Endothelial cell of umbilical vein (primary cell): ENCODE data around the gene CD109. TPM values are rescaled to one million over a fixed set of nuclear protein-coding genes. Genes with fewer than 3 reads are reported as not detected.
A peak's percentile ranks its signal among the peaks of the same experiment; 100 is the strongest.

Source experiments
- BruUV-seq: library from RNA; stranded (reverse); fragments of 400-500 nt; replicated peaks from 2 replicates; lab custom pipeline; 2021; lab: Mats Ljungman, UMichigan
- CTCF ChIA-PET: fragments of 300-600, 350-600 bp; sonication (Branson Sonifier 250); formaldehyde crosslinking; loops from one replicate; lab custom pipeline; 2021; ENCODE audit warnings: antibody characterized with exemption, inconsistent platforms; lab: Charles Lee
- POLR2A ChIA-PET: fragments of 300-600, 350-600 bp; sonication (Branson Sonifier 250); formaldehyde crosslinking; loops from one replicate; lab custom pipeline; 2021; ENCODE audit warnings: antibody characterized with exemption, inconsistent platforms; lab: Charles Lee
- DNase-seq: peaks from one replicate; pipeline ENCODE4 v3.0.0-alpha.2; 2011; ENCODE audit warnings: low read depth, low spot score
- FAIRE-seq: peaks from 2 replicates; lab custom pipeline; 2011; peaks lifted over from hg19 to GRCh38; lab: Jason Lieb, UNC
- H2AFZ ChIP-seq: 2 replicates; pipeline ENCODE4 v1.6.0; 2012; ENCODE audit warnings: low read depth, low read length, control low read depth, inconsistent platforms
- H3K27ac ChIP-seq: 2 replicates; pipeline ENCODE4 v1.5.1; 2011; ENCODE audit warnings: low read depth, mild to moderate bottlenecking, control low read depth, low read length, moderate library complexity; ENCODE audit not compliant: insufficient read depth
- H3K27me3 ChIP-seq, 2 experiments: 2 replicates each; pipeline versions ENCODE4 v1.6.0 to v1.6.1; 2011; ENCODE audit warnings: low read length in 2 of 2, mixed read lengths in 1 of 2; ENCODE audit not compliant: control insufficient read depth in 2 of 2, insufficient read depth in 2 of 2
- H3K36me3 ChIP-seq, 2 experiments: 2 replicates in 1 of 2; 3 replicates in 1 of 2; pipeline ENCODE4 v1.5.1; 2011; ENCODE audit warnings: low read length in 2 of 2, mild to moderate bottlenecking in 1 of 2, moderate library complexity in 1 of 2; ENCODE audit not compliant: control insufficient read depth in 2 of 2, insufficient read depth in 2 of 2; ENCODE audit errors: extremely low read depth in 1 of 2
- H3K4me1 ChIP-seq: 3 replicates; pipeline ENCODE4 v1.5.1; 2011; ENCODE audit warnings: mild to moderate bottlenecking, low read length; ENCODE audit not compliant: control insufficient read depth, insufficient read depth; ENCODE audit errors: extremely low read depth
- H3K4me2 ChIP-seq: 2 replicates; pipeline ENCODE4 v1.6.1; 2011; ENCODE audit warnings: low read length, control low read depth, mixed read lengths; ENCODE audit not compliant: insufficient read depth
- H3K4me3 ChIP-seq, 3 experiments: fragments of 200-600 bp in 1 of 3; sonication (generic), shearing (Covaris generic) in 1 of 3; replicated peaks in 1 of 3; 2 replicates each; pipeline ENCODE4 v1.5.1; 2011 to 2016; ENCODE audit warnings: control low read depth in 3 of 3, low read length in 3 of 3, mild to moderate bottlenecking in 2 of 3, inconsistent platforms in 1 of 3, low read depth in 1 of 3, moderate library complexity in 1 of 3; ENCODE audit not compliant: insufficient read depth in 1 of 3
- H3K79me2 ChIP-seq: 2 replicates; pipeline ENCODE4 v1.6.0; 2012; ENCODE audit warnings: low read length, inconsistent platforms; ENCODE audit not compliant: control insufficient read depth, insufficient read depth
- H3K9ac ChIP-seq: replicated peaks from 2 replicates; pipeline ENCODE3; 2011; ENCODE audit warnings: low read length, control low read depth; ENCODE audit not compliant: insufficient read depth; ENCODE audit errors: extremely low read depth
- H3K9me1 ChIP-seq: replicated peaks from 3 replicates; pipeline ENCODE4 v1.6.0; 2011; ENCODE audit warnings: mild to moderate bottlenecking, low read length; ENCODE audit not compliant: control insufficient read depth, insufficient read depth; ENCODE audit errors: extremely low read depth
- H3K9me3 ChIP-seq: replicated peaks from 2 replicates; pipeline ENCODE4 v1.5.1; 2012; ENCODE audit warnings: low read length, inconsistent platforms; ENCODE audit not compliant: control insufficient read depth, insufficient read depth
- H4K20me1 ChIP-seq: replicated peaks from 2 replicates; pipeline ENCODE3; 2011; ENCODE audit warnings: mild to moderate bottlenecking, low read length; ENCODE audit not compliant: control insufficient read depth, insufficient read depth; ENCODE audit errors: extremely low read depth
- EZH2 ChIP-seq: IDR thresholded peaks from 2 replicates; pipeline ENCODE4 v1.6.1; 2012; ENCODE audit warnings: borderline replicate concordance, low read depth, mild to moderate bottlenecking, moderate library complexity, low read length, inconsistent platforms; ENCODE audit not compliant: severe bottlenecking
- FOS ChIP-seq: IDR thresholded peaks from 2 replicates; pipeline ENCODE4 v1.6.1; 2011; ENCODE audit warnings: mild to moderate bottlenecking, low read length, moderate library complexity, borderline replicate concordance; ENCODE audit not compliant: insufficient read depth
- GATA2 ChIP-seq: IDR thresholded peaks from 2 replicates; pipeline ENCODE4 v1.7.0; 2011; ENCODE audit warnings: low read depth, mild to moderate bottlenecking, moderate library complexity, mixed read lengths, low read length; ENCODE audit not compliant: insufficient read length, insufficient read depth
- JUN ChIP-seq: IDR thresholded peaks from 2 replicates; pipeline ENCODE4 v1.6.1; 2011; ENCODE audit warnings: borderline replicate concordance, low read depth; ENCODE audit not compliant: insufficient read length, insufficient read depth
- MYC ChIP-seq: IDR thresholded peaks from one replicate; pipeline ENCODE4 v1.6.1; 2011; ENCODE audit warnings: mild to moderate bottlenecking, low read depth, low read length
- POLR2A ChIP-seq: IDR thresholded peaks from 2 replicates; pipeline ENCODE4 v1.6.1; 2012; ENCODE audit warnings: low read depth, mild to moderate bottlenecking, control low read depth, low read length
- POLR2AphosphoS5 ChIP-seq: IDR thresholded peaks from 2 replicates; pipeline ENCODE4 v1.6.1; 2012; ENCODE audit warnings: low read depth, mild to moderate bottlenecking, control low read depth, low read length, moderate library complexity; ENCODE audit not compliant: insufficient read depth
- dilution Hi-C: fragments of 300-500 bp; cut with MboI; formaldehyde crosslinking; loops from one replicate; pipeline ENCODE4 v1.15.0; 2019; ENCODE audit warnings: low sequenced_read_pairs; ENCODE audit not compliant: extremely low pct_ligation_motif_present
- intact Hi-C: fragments of 100-400 bp; cut with micrococcal nuclease; formaldehyde crosslinking; loops from one replicate; pipeline ENCODE4 v1.10.0; 2022
- polyA plus RNA-seq, 4 experiments: library from polyadenylated mRNA; depleted of rRNA in 3 of 4; stranded (reverse) in 3 of 4; unstranded in 1 of 4; fragments of >200 nt; gene quantifications; 2 replicates each; pipeline versions ENCODE4 v1.2.1 to v1.2.3, GENCODE V29; 2011 to 2012; ENCODE audit warnings: missing spikeins in 1 of 4
- total RNA-seq: library from RNA; stranded (reverse); gene quantifications from 2 replicates; pipeline ENCODE4 v1.2.3, GENCODE V29; 2021
- TF ChIP-seq, protein P1 (sequence below), 2 donors: IDR thresholded peaks; 1 replicate in 1 of 2; 2 replicates in 1 of 2; pipeline ENCODE4 v1.5.1; 2011; ENCODE audit warnings: low read length in 2 of 2, mild to moderate bottlenecking in 2 of 2, moderate library complexity in 2 of 2, control low read depth in 1 of 2, inconsistent platforms in 1 of 2, low read depth in 1 of 2; ENCODE audit not compliant: insufficient read depth in 1 of 2; ENCODE audit errors: extremely low read depth in 1 of 2
- TF ChIP-seq, protein P2 (sequence below): IDR thresholded peaks from 2 replicates; pipeline ENCODE4 v1.6.1; 2011; ENCODE audit not compliant: insufficient read depth, insufficient read length

CD109 gene
- total and polyA plus RNA-seq, 2 donors (not counting 3 experiments of a cell fraction or from before 2014, with no cell fraction given), result 33.9 to 107 TPM

DNA sequence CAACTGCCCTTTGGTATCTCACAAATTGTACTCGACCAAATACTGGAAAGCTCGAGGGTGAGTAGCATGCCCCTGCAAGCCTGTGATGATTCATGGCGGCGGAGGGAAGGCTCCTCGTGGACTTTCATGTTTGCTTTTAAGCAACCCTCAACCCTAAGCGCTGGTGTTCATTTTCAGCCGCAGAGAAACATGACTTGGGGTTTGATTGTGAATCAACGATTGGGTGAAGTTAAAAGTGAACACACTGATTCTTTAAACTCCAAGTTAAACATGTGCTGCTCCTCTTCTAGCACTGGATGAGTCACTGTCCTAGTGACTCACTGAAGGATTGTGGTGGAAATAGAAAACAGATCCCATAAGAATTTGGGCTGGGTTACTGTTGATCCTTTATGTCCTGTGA is 8.3 kb downstream of the CD109 start:
- FAIRE-seq (peak; percentile 59), DNase-seq (peak; percentile 66)
- Histone ChIP-seq H3K9ac (no peak overlapping the region), H3K9me1 (no peaks in the 10 kb centered on the region), H3K36me3 (peaks cover 3 to 12% of the 10 kb centered on the region in 2 experiments), H2AFZ (peak overlapping the region; percentile 36), H4K20me1 (no peaks in the 10 kb centered on the region), H3K79me2 (peaks cover 12% of the 10 kb centered on the region), H3K4me1 (peaks cover 24% of the 10 kb centered on the region), H3K4me3 (no peak overlapping the region), H3K9me3 (no peaks in the 10 kb centered on the region), H3K27me3 (no peaks in the 10 kb centered on the region), H3K4me2 (peak overlapping the region; percentile 25), H3K27ac (peak overlapping the region; percentile 15)
- POLR2A ChIA-PET, result no interaction called here
- dilution Hi-C loops, result no loop called here
- CTCF ChIA-PET, result interaction anchor here (1.3 to 2.6 kb wide), 3 partner anchors 10 to 34 kb away, joined by 3 to 12 read pairs (median 5); no protein-coding TSS in a partner anchor
- intact Hi-C loops, result no loop called here
- TF ChIP-seq GATA2, result no peak
- peak; percentile 87 for TF ChIP-seq JUN
- no peak for TF ChIP-seq MYC
- peak; percentile 96 for TF ChIP-seq FOS
- no TSS peak for BruUV-seq

DNA sequence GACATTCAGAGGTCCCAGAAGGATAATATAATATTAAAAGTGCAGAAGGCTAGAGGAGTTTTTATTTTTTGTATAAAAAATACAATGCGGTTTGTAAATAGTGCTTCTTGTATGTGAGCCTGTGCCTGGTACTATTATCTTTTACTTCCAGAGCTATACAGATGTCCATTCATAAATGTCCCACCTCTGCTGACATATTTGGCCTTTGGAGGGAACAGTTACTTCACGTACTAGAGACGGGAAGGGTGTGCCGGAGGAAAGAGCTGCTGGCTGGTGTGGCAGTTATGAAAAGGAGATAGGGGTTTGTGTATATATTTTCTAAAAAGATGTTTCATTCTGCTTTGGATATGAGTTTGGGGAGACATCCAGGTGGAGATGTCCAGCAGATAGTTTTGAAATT is 8.8 kb downstream of the CD109 start:
- Histone ChIP-seq H3K27me3 (no peaks in the 10 kb centered on the region), H3K27ac (no peak overlapping the region), H3K4me2 (peak overlapping the region; percentile 25), H3K9me3 (no peaks in the 10 kb centered on the region), H3K9ac (no peak overlapping the region), H3K36me3 (peaks cover 3 to 12% of the 10 kb centered on the region in 2 experiments), H2AFZ (no peak overlapping the region), H3K4me1 (peaks cover 21% of the 10 kb centered on the region), H3K9me1 (no peaks in the 10 kb centered on the region), H3K4me3 (no peak overlapping the region), H3K79me2 (peaks cover 12% of the 10 kb centered on the region), H4K20me1 (no peaks in the 10 kb centered on the region)
- DNase-seq (no peak), FAIRE-seq (no peak)
- no TSS peak for BruUV-seq
- intact Hi-C loops, result no loop called here
- TF ChIP-seq MYC (no peak), GATA2 (no peak), POLR2AphosphoS5 (no peak), EZH2 (no peak), JUN (no peak), POLR2A (no peak), FOS (no peak)
- TF ChIP-seq, protein P1, sequence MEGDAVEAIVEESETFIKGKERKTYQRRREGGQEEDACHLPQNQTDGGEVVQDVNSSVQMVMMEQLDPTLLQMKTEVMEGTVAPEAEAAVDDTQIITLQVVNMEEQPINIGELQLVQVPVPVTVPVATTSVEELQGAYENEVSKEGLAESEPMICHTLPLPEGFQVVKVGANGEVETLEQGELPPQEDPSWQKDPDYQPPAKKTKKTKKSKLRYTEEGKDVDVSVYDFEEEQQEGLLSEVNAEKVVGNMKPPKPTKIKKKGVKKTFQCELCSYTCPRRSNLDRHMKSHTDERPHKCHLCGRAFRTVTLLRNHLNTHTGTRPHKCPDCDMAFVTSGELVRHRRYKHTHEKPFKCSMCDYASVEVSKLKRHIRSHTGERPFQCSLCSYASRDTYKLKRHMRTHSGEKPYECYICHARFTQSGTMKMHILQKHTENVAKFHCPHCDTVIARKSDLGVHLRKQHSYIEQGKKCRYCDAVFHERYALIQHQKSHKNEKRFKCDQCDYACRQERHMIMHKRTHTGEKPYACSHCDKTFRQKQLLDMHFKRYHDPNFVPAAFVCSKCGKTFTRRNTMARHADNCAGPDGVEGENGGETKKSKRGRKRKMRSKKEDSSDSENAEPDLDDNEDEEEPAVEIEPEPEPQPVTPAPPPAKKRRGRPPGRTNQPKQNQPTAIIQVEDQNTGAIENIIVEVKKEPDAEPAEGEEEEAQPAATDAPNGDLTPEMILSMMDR (IDR thresholded peaks at IDR 0.05; ENCODE audit: extremely low read depth in 1 of 2, insufficient read depth in 1 of 2, low read depth in 1 of 2, low read length in 2 of 2), result no peak
- TF ChIP-seq, protein P2, sequence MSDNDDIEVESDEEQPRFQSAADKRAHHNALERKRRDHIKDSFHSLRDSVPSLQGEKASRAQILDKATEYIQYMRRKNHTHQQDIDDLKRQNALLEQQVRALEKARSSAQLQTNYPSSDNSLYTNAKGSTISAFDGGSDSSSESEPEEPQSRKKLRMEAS, result no peak
- CTCF ChIA-PET, result interaction anchor here (1.0 to 2.2 kb wide), 2 partner anchors 24 to 28 kb away, joined by 3 to 7 read pairs; no protein-coding TSS in a partner anchor
- POLR2A ChIA-PET, result interaction anchor here (1.2 kb wide), 1 partner anchor 9 kb away, joined by 7 read pairs; no protein-coding TSS in a partner anchor
- dilution Hi-C loops, result no loop called here
